Measurements from ENCODE around the gene BRPF3.

- TF ChIP-seq, protein P1, sequence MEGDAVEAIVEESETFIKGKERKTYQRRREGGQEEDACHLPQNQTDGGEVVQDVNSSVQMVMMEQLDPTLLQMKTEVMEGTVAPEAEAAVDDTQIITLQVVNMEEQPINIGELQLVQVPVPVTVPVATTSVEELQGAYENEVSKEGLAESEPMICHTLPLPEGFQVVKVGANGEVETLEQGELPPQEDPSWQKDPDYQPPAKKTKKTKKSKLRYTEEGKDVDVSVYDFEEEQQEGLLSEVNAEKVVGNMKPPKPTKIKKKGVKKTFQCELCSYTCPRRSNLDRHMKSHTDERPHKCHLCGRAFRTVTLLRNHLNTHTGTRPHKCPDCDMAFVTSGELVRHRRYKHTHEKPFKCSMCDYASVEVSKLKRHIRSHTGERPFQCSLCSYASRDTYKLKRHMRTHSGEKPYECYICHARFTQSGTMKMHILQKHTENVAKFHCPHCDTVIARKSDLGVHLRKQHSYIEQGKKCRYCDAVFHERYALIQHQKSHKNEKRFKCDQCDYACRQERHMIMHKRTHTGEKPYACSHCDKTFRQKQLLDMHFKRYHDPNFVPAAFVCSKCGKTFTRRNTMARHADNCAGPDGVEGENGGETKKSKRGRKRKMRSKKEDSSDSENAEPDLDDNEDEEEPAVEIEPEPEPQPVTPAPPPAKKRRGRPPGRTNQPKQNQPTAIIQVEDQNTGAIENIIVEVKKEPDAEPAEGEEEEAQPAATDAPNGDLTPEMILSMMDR (IDR thresholded peaks at IDR 0.05), result no peak
- TF ChIP-seq EP300 (IDR thresholded peaks at IDR 0.05) (no peak), POLR2A (IDR thresholded peaks at IDR 0.05) (no peak), POLR2AphosphoS5 (IDR thresholded peaks at IDR 0.05) (no peak)
Observed at GRCh38 chr6:36201612-36202011, 5.1 kb downstream of the BRPF3 start.
